ENCODE data around the gene CDC42BPB. TPM values are rescaled to one million over a fixed set of nuclear protein-coding genes. Genes with fewer than 3 reads are reported as not detected.

Gene CDC42BPB
- total RNA-seq, 2 donors from 2014 or later = 66.2 to 102 TPM

- TF ChIP-seq POLR2A (IDR thresholded peaks at IDR 0.05) (no peak), CTCF (IDR thresholded peaks at IDR 0.05) (no peak)
- Histone ChIP-seq H3K27ac (no peak overlapping the region), H3K4me1 (no peaks in the 10 kb centered on the region), H3K36me3 (replicated peaks in 1 of 2; ENCODE audit: insufficient read depth in 1 of 2, low read depth in 2 of 2) (peaks cover 0 to 15% of the 10 kb centered on the region in 2 donors), H3K9me3 (no peaks in the 10 kb centered on the region), H3K4me3 (no peak overlapping the region), H3K27me3 (no peaks in the 10 kb centered on the region)
- ATAC-seq (no peak), DNase-seq (no peak)
- whole genome bisulfite sequencing, 2 donors = 92 to 93% methylated on average over 7 to 14 of the region's 14 CpGs
- intact Hi-C loops (cut with DNase I) = no loop called here
Measured at GRCh38 chr14:103003351-103003615, 54.1 kb downstream of the CDC42BPB start.

GRCh38 chr14:103002578-103003350 is 54.6 kb downstream of the CDC42BPB start:
- no peaks in the 10 kb centered on the region for H3K9me3 ChIP-seq
- H3K27me3 ChIP-seq = no peaks in the 10 kb centered on the region
- intact Hi-C loops (cut with DNase I) = no loop called here
- ATAC-seq (no peak), DNase-seq (no peak)
- no peak overlapping the region for H3K27ac ChIP-seq
- no peak for TF ChIP-seq CTCF (IDR thresholded peaks at IDR 0.05)
- TF ChIP-seq POLR2A (IDR thresholded peaks at IDR 0.05) = no peak
- no peaks in the 10 kb centered on the region for H3K4me1 ChIP-seq
- H3K4me3 ChIP-seq = no peak overlapping the region
- WGBS, 2 donors = 89 to 91% methylated on average over 19 to 22 of the region's 22 CpGs
- peaks cover 0 to 12% of the 10 kb centered on the region in 2 donors for H3K36me3 ChIP-seq (replicated peaks in 1 of 2; ENCODE audit: insufficient read depth in 1 of 2, low read depth in 2 of 2)

GRCh38 chr14:103001651-103002396 is 55.5 kb downstream of the CDC42BPB start:
- DNase-seq (no peak), ATAC-seq (no peak)
- WGBS, 2 donors = 90 to 93% methylated on average over 15 to 37 of the region's 37 CpGs
- peaks cover 0 to 9% of the 10 kb centered on the region in 2 donors for H3K36me3 ChIP-seq (replicated peaks in 1 of 2; ENCODE audit: insufficient read depth in 1 of 2, low read depth in 2 of 2)
- H3K27ac ChIP-seq = no peak overlapping the region
- H3K4me1 ChIP-seq = no peaks in the 10 kb centered on the region
- intact Hi-C loops (cut with DNase I) = no loop called here
- no peak for TF ChIP-seq CTCF (IDR thresholded peaks at IDR 0.05)
- no peak for TF ChIP-seq POLR2A (IDR thresholded peaks at IDR 0.05)
- H3K9me3 ChIP-seq = no peaks in the 10 kb centered on the region
- H3K4me3 ChIP-seq = no peak overlapping the region
- no peaks in the 10 kb centered on the region for H3K27me3 ChIP-seq

- Histone ChIP-seq H3K27me3 (no peaks in the 10 kb centered on the region), H3K27ac (no peak overlapping the region), H3K36me3 (replicated peaks in 1 of 2; ENCODE audit: insufficient read depth in 1 of 2, low read depth in 2 of 2) (peaks cover 0 to 9% of the 10 kb centered on the region in 2 donors), H3K4me3 (no peak overlapping the region), H3K9me3 (no peaks in the 10 kb centered on the region), H3K4me1 (no peaks in the 10 kb centered on the region)
- 92 to 93% methylated on average over 4 to 17 of the region's 18 CpGs for WGBS, 2 donors
- TF ChIP-seq CTCF (IDR thresholded peaks at IDR 0.05) = no peak
- no peak for TF ChIP-seq POLR2A (IDR thresholded peaks at IDR 0.05)
- DNase-seq = no peak
- intact Hi-C loops (cut with DNase I) = no loop called here
- ATAC-seq = no peak
Measured at GRCh38 chr14:103001226-103001625, 56.1 kb downstream of the CDC42BPB start.
